ENCODE data around the gene PRRX2.

GRCh38 chr9:129696944-129697655 is 31.7 kb downstream of the PRRX2 start:
- no peak for TF ChIP-seq CTCF (IDR thresholded peaks at IDR 0.05 in 4 of 5, conservative IDR thresholded peaks at IDR 0.05 in 1 of 5)
- peak in 1 of 2 donors; percentile 10 for TF ChIP-seq POLR2A (IDR thresholded peaks at IDR 0.05)

Measured in gastrocnemius medialis (tissue), 4 donors.